Renal cortical epithelial cell (primary cell): ENCODE measurements around the gene STMN3. TPM values are rescaled to one million over a fixed set of nuclear protein-coding genes. Genes with fewer than 3 reads are reported as not detected.
A peak's percentile ranks its signal among the peaks of the same experiment; 100 is the strongest.
"Not testable (repeated sequence)": the region's sequence is repeated elsewhere in the genome, so short reads cannot be mapped to it uniquely, and the experiment has no call there.

Source experiments
- DNase-seq: peaks from one replicate; pipeline ENCODE4 v3.0.0-alpha.2; 2011; ENCODE audit warnings: low read depth
- total RNA-seq: library from RNA; depleted of rRNA; stranded (reverse); fragments of >200 nt; gene quantifications from 2 replicates; pipeline ENCODE4 v1.2.3, GENCODE V29; 2014

The STMN3 gene
- total RNA-seq, 1 donor from 2014 or later: 30.9 TPM

DNA sequence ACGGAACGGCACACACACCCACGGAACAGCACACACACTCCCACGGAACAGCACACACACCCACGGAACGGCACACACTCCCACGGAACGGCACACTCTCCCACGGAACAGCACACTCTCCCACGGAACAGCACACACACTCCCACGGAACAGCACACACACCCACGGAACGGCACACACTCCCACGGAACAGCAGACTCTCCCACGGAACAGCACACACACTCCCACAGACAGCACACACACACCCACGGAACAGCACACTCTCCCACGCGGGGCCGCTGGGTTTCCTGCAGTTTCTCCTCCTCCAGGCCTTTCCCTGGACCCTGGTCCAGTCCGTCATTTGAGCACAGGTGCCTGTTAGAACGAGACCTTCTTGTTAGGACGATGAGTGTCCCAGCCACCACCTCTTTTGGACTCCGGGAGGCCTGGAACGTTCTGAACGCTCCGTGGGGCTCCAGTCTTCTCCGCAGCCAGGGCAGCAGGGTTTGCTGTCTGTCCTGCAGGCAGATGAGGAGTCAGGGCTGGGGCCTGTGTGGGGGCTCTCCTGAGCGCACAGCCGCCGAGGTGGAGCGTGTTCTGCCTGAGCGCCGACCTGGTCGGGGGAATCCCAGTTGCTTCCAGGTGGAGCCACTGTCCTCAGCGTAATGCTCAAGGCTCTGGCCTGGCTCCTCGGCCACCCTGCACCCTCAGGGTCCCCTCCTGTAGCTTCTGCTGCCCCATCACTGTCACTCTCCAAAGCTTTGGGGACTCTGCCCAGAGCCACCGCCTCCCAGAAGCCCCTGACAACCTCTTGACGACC, 25.6 kb upstream of the STMN3 start:
- no peak for DNase-seq

GRCh38 chr20:63678071-63678470, 24.8 kb upstream of the STMN3 start:
- DNase-seq: no peak

DNA sequence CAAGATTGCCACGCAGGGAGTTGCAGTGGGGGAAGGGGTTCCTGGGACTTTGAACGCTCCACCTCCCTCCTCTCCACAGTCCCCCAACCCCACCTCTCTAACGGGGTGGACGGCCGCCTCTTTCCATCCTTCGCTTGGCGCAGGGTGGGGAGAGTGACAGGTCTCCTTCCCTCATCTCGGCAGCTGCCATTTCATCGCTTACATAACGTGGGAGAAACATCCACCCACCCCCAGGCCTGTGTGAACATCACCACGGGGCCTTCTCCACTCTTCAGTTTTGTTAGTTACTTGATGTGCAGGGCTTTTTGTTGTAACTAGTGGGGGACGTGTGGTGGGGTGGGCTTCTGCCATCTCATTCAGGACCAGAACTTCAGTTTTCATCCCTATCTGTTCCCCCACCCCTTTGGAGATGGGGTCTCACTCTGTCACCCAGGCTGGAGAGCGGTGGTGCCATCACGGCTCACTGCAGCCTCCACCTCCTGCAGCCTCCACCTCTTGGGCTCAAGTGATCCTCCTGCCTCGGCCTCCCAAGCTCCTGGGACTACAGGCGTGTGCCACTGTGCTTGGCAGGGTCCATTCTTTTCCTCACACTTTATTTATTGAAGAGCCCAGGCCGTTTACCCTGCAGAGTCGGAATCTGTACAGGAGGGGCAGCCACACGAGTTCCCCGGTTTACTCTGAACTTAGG, 22.6 kb upstream of the STMN3 start:
- DNase-seq: no peak

DNA sequence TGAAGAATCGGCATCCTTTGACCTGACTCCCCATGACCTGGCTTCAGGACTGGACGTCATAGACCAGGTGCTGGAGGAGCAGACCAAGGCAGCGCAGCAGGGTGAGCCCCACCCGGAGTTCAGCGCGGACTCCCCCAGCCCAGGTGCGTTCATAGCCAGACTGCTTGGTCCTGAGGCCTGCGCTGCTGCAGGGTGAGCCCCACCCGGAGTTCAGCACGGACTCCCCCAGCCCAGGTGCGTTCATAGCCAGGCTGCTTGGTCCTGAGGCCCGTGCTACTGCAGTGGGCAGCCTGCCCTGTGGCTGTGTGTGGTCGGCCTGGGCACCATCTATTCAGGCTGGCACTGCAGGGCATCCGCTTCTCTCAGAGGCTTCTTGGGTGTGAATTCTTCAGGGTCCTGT, 20.7 kb upstream of the STMN3 start:
- no peak for DNase-seq

DNA sequence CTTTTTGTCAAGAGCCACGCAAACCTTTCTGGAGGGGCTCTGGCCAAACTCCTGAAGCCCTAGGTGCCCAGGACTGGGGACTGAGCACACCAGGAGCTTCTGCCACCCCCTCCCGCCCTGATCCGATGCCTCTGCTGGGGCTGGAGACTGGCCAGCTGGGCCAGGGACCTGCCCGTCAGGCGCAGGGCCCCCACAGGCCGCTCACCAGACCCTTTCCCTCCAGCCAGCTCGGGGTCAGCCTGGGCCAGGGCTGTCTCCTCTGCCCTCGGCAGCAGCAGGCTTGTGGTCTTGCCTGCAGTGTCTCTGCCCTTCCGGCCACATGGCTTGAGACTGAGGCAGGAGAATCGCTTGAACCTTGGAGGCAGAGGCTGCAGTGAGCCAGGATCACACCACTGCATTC, 19.4 kb upstream of the STMN3 start:
- DNase-seq: no peak

- DNase-seq: not testable (repeated sequence)
Measured at GRCh38 chr20:63671695-63672094, 18.5 kb upstream of the STMN3 start.

DNA sequence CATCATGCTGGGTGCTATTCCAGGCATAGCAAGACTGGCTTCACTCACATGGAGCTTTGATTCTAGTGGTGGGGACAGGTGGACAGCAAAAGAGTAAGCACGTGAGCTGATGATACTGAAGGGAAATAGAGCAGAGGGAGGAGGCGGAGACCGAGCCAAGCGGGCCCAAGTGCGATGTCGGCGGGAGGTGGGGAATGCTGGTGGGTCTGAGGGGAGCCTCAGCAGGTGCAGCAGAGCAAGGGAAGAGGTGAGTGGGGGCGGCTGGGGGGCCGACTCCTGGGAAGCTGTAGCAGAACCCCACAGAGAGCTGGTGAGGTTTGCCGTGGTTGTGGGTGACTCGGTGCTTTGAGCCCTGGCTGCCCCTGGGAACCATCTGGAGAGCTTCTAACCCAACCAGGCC, 15.1 kb upstream of the STMN3 start:
- DNase-seq: no peak

GRCh38 chr20:63667858-63668257, 14.6 kb upstream of the STMN3 start:
- no peak for DNase-seq

- DNase-seq: no peak
Measured at GRCh38 chr20:63665708-63666107, 12.5 kb upstream of the STMN3 start.

- DNase-seq: no peak
Measured at GRCh38 chr20:63664861-63665594, 11.8 kb upstream of the STMN3 start.

GRCh38 chr20:63664143-63664851, 11.1 kb upstream of the STMN3 start:
- DNase-seq: no peak

DNA sequence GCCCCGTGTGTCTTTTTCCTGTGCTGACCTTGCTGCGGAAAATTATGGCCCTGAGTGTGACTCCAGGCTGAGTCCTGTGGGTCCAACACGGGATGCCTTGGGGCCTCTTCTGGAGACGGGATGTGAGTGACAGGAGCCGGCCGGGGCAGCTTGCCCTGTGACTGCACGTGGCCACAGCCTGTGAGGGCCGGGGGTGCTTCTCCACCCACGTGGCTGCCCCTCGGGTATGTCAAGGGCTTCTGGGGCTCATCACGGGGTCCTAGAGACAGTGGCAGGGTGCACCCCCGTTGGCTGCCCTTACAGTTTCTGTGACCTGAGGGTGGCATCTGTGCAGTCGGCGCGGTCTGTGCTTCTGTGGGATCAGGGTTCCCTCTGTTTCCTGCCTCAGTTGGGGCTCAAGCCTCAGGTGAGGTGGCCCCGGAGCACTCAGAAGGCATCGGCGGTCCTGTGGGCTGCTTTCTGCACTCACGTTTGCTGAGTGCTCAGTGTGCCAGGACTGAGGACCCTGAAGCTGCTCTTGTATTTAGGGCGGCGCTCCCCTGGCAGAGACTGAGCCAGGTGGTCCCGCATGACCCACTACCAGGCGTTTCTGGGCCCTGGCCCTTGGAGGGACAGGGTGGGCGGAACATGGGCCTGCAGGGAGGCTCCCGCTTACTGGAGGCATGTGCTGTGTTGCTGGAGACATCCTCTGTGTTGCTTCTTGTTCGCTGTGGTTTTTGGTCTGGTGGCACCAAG, 10.3 kb upstream of the STMN3 start:
- no peak for DNase-seq

DNA sequence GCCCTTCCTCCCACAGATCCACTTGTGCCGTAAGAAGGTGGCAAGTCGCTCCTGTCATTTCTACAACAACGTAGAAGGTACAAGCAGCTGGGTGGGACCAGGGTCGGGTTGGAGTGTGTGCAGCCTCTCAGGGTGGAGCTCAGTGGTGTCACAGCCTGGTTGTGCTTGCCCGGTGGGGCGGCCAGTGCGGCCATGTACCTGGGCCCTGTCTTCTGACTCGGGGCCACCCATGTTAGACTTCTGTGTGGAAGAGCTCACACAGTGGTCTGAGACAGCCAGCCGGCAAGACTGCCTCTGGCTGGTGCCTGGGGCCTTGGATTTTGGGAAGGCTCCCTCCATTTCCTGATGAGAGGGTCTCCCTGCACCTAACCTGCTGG, 9.6 kb upstream of the STMN3 start:
- DNase-seq: no peak

DNA sequence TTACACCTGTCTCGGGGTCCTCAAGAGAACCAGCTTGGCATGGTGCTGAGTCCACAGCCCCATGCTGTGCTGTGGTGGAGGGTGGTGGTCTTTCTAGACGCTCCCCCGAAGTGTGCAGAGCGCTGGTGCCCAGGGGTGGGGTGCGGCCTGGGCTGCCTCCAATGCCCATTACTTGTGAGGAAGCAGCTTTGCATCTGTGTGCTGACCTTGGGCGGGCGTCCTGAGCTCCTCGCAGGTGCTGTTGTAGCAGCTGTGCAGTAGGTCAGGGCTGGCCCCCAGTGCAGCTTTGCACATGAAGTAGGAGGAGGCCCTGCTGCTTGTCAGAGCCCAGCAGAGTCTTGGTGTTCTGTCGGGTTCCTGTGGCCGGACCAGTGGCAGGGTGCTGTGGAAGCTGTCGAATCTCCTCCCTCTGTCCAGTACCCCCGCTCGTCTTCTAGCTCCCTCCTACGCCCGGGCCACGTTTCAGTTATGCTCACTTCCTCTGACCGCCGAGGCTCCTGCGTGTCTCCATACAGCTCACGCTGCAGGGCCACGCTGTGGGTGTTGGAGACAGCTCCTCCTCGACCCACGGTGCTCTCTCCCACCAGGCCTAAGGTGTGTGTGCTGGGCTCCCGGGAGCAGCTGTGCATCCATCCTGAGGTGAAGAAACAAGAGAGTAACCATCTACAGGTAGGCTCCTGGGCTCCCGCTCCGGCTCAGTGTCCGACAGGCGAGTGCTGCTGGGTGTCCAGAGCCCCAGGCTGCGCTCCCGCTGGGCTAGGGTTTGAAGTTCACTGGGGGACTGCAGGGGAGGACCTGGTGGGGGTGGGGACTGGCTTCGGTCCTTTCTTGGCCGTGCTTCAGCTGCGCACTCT, 9.0 kb upstream of the STMN3 start:
- no peak for DNase-seq

DNA sequence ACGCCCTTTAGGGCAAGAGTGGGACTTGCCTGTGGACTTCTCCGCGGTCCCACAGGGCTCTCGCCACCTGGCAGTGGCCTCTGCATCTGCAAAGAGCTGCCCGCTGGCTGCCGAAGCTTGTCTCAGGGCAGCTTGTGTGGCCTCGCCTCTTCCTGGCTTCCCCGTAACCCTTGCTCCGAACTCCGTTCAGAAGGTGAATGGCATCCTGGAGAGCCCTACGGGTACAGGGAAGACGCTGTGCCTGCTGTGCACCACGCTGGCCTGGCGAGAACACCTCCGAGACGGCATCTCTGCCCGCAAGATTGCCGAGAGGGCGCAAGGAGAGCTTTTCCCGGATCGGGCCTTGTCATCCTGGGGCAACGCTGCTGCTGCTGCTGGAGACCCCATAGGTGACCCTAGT, 7.9 kb upstream of the STMN3 start:
- no peak for DNase-seq

- DNase-seq: no peak
Measured at GRCh38 chr20:63660622-63661021, 7.4 kb upstream of the STMN3 start.

GRCh38 chr20:63660174-63660573, 7.0 kb upstream of the STMN3 start:
- not testable (repeated sequence) for DNase-seq

GRCh38 chr20:63659370-63659769, 6.1 kb upstream of the STMN3 start:
- DNase-seq: peak; percentile 11

DNA sequence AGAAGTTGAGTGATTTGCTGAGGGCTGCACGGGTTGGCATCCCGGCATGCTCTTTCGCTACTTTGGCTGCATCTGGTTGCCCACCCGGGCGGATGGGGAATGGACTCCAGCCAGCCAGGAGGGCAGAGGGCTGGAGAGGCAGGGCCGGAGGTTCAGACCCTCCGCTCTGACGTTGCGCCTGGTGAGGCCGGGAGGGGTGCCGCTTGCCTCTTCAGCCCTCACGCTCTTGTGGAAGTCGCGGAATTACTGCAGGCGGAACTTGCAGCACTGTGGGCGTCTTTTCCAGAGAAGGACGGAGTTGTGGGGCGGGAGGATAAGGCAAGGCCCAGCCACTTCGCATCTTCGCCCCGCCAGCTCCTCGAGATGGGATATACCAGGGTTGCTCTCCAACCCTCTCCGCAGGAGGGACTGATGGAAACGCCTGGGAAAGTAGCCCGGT, 5.5 kb upstream of the STMN3 start:
- DNase-seq: peak; percentile 9
